HG03064 (cell line): ENCODE data around the gene MAP2K2.

ENCODE experiments used
- ATAC-seq: cut with Tn5 transposase; IDR thresholded peaks from one replicate; pipeline ENCODE4 v1.9.1; 2021; ENCODE audit warnings: low read depth; ENCODE audit not compliant: unreplicated experiment

The MAP2K2 gene

GRCh38 chr19:4082172-4082571 is 41.8 kb downstream of the MAP2K2 start:
- no peak for ATAC-seq

GRCh38 chr19:4081441-4082129 is 42.3 kb downstream of the MAP2K2 start:
- no peak for ATAC-seq

- no peak for ATAC-seq
Observed at GRCh38 chr19:4080473-4080872, 43.4 kb downstream of the MAP2K2 start.

- ATAC-seq = no peak
Observed at GRCh38 chr19:4077800-4078684, 45.9 kb downstream of the MAP2K2 start.

- ATAC-seq = no peak
Observed at GRCh38 chr19:4077007-4077374, 46.9 kb downstream of the MAP2K2 start.

GRCh38 chr19:4075373-4075772 is 48.5 kb downstream of the MAP2K2 start:
- no peak for ATAC-seq

GRCh38 chr19:4071610-4072009 is 52.3 kb downstream of the MAP2K2 start:
- ATAC-seq = no peak

GRCh38 chr19:4069331-4069959 is 54.5 kb downstream of the MAP2K2 start:
- no peak for ATAC-seq

- ATAC-seq = no peak
Observed at GRCh38 chr19:4068047-4068966, 55.6 kb downstream of the MAP2K2 start.

GRCh38 chr19:4067396-4068046 is 56.4 kb downstream of the MAP2K2 start:
- no peak for ATAC-seq

- no peak for ATAC-seq
Observed at GRCh38 chr19:4066682-4067395, 57.1 kb downstream of the MAP2K2 start, which contains the start of gene ZBTB7A. Gene ZBTB7A (minus strand): TSS chr19:4066899. CDS start chr19:4055232, 11,667 bp downstream.

GRCh38 chr19:4066176-4066606 is 57.7 kb downstream of the MAP2K2 start:
- no peak for ATAC-seq

- ATAC-seq = peak; percentile 52
Observed at GRCh38 chr19:4065430-4066175, 58.3 kb downstream of the MAP2K2 start.

GRCh38 chr19:4064496-4065260 is 59.2 kb downstream of the MAP2K2 start:
- ATAC-seq = no peak

- no peak for ATAC-seq
Observed at GRCh38 chr19:4064149-4064495, 59.8 kb downstream of the MAP2K2 start.

GRCh38 chr19:4063369-4064148 is 60.4 kb downstream of the MAP2K2 start:
- ATAC-seq = no peak
